NCI-H1417 (cell line): ENCODE results near the gene PDE3A.
"Not testable (repeated sequence)": the region's sequence is repeated elsewhere in the genome, so short reads cannot be mapped to it uniquely, and the experiment has no call there.

Experiments used
- DNase-seq, 3 experiments: peaks; one replicate each; lab custom pipeline; 2025; lab: John Stamatoyannopoulos, UW

PDE3A gene

GRCh38 chr12:20549108-20549719 lies 180.9 kb downstream of the PDE3A start:
- peak in 1 of 3 experiments; percentile 44 for DNase-seq

GRCh38 chr12:20551742-20552442 lies 183.6 kb downstream of the PDE3A start:
- DNase-seq: not testable (repeated sequence)

GRCh38 chr12:20552586-20552985 lies 184.2 kb downstream of the PDE3A start:
- DNase-seq: not testable (repeated sequence)

DNA sequence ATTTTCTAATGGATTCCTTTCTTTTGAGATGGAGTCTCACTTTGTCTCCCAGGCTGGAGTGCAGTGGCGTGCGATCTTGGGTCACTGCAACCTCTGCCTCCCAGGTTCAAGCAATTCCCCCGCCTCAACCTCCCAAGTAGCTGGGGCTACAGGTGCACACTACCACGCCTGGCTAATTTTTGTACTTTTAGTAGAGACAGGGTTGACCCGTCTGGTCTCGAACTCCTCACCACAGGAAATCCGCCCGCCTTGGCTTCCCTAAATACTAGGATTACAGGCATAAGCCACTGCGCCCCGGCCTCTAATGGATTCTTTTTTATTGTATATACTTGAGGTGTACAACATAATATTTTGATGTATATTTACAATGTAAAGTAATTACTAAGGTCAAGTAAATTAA lies 186.7 kb downstream of the PDE3A start:
- no peak for DNase-seq

GRCh38 chr12:20555771-20556170 lies 187.4 kb downstream of the PDE3A start:
- DNase-seq: no peak

GRCh38 chr12:20557096-20557495 lies 188.8 kb downstream of the PDE3A start:
- DNase-seq: peak in 1 of 3 experiments; percentile 27

GRCh38 chr12:20560935-20561334 lies 192.6 kb downstream of the PDE3A start:
- no peak for DNase-seq

GRCh38 chr12:20561871-20562270 lies 193.5 kb downstream of the PDE3A start:
- no peak for DNase-seq

DNA sequence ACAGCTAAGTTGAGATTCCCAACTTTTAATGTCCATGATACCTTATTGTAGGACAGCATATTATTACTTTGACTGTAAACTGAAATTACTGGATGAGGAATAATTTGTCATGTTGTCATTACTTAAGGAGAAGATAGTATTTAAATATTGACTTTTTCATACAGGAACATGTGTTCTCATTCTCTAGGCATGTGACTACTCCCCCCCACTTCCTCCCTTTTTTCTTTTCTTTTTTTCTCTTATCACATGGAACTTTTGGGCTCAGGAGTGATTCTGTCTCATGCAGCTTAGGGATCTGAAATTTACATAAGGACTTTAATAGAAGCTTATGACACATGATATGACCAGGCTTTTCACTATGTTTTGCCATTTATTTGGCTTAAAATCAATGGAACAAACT lies 199.1 kb downstream of the PDE3A start:
- peak in 1 of 3 experiments; percentile 16 for DNase-seq

GRCh38 chr12:20572451-20572850 lies 204.1 kb downstream of the PDE3A start:
- DNase-seq: no peak

DNA sequence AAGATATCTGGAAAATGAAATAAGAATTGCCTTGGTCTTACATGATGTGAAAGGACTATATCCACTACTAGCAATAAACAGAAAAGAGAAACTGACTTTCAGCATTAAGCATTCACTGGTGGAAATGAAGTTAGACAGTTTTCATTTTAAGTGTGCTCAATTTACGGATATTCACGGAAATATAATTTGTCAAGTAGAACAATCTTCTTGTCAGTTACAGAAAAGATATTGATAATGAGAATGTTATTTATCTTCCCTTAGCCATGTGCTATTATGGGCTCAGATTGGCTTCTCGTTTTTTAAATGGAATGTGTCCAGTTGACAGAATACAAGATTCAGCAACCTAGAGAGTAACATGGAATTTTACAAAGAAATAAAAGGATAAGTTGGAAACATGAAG lies 208.2 kb downstream of the PDE3A start:
- no peak for DNase-seq

GRCh38 chr12:20577054-20577453 lies 208.7 kb downstream of the PDE3A start:
- no peak for DNase-seq

DNA sequence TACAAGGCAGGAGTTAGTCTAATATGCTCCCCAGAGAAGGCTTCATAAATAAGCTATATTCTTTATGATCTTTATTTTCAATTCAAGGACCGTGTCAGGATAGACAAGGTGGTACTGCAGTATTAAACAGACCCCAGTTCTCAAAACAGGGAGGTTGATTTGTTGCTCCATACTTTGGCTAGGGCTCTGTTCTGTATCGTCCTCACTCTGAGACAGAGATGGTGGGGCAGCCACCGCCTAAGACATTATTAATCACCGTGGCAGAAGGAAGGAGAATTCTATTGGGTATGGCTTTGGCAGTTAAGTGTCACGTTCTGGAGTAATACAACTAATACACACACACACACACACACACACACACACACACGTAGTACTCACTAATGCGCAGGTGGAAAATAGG lies 209.8 kb downstream of the PDE3A start:
- DNase-seq: no peak

- DNase-seq: no peak
These were observed 216.8 kb downstream of the PDE3A start for GRCh38 chr12:20585055-20585625.

DNA sequence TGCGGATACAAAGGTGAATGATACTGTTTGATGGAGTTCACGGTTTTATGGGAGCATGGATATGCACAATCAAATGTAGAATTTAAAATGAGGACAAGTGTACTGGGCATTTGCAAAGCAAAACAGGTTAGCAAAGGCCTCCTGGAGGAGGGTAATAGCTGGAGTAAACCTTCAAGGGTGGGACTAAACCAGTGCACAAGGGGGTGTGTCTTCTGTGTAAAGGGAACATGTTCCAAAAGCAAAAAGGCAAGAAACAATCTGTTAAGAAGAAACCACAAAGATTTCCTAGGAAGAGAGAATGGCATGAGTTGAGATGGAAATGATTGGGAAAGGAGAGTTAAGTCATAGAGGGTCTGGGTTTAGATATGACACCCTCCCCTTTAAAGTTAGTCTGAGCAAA lies 217.6 kb downstream of the PDE3A start:
- DNase-seq: no peak

DNA sequence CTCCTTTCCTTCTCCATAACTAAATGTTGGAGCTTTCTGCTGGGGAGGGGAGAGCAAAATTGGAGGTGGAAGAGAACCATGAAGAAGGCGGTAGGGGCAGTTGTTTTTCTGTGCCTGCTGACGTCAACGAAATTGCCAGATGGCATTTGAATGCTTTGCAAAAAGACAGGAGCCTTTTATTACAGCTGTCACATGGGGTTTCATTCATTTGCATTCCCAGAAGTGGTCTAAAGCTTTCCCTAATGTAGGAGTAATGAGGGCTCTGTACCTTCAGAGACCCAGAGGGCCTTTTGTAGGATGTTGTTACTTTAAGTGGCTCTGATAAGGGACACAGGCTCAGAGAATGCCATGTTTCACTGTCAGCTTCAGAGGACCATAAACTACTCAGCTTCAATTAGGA lies 219.7 kb downstream of the PDE3A start:
- DNase-seq: peak; percentile 27 to 80 (median 76)

DNA sequence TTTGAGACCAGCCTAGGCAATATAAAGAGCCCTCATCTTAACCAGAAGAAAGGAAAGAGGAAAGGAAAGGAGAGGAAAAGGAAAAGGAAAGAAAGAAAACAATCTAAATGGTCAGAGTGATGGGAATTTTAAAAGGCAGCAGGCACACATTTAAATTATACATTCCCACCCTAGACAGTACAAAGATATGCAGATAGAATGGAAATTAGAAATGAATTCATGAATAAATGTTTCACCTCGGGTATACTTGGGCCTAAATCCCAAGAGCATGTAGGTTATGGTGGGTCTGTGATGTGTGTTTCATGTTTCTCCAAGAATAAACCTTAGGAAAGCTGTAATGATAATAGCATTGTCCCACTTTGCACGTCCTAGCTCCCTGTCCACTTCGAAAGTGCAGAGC lies 222.2 kb downstream of the PDE3A start:
- DNase-seq: no peak

DNA sequence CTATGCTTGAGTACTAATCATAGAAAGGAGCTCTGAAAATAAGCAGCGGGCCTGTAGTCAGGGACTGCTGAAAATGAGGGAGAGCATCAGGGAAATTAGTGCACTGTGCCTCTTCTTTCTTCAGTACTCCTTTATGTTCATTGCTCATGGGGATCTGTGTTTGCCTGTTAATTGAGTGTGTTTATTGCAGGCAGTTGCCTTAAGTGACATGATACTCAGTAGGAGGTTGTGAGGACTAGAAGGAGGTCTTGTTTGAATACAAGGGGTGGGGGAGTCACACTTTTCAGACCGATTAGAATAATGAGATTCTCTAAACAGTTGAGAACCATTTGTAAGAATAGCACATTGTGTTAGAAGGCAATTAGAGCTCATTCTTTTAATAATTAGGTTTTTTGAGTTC lies 224.2 kb downstream of the PDE3A start:
- DNase-seq: peak in 1 of 3 experiments; percentile 59

DNA sequence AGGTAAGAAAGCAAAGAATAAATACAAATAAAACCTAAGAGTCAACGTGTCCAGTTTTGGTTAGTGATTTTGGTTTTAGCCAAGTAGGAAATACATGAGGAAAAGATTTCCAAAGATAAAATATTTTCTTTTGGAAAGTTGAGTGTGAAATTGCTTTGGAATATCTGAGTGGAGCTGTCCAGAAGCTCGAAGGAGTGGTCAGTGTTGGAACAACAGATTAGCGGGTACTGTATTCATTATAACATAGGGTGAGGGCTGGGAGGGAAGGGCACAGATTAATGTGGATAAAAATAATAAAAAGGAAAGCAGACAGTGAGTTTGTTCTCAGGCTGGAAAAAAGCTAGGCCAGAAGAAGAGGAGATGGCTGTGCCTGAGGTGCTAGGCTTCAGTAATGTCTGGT lies 225.3 kb downstream of the PDE3A start:
- DNase-seq: no peak

DNA sequence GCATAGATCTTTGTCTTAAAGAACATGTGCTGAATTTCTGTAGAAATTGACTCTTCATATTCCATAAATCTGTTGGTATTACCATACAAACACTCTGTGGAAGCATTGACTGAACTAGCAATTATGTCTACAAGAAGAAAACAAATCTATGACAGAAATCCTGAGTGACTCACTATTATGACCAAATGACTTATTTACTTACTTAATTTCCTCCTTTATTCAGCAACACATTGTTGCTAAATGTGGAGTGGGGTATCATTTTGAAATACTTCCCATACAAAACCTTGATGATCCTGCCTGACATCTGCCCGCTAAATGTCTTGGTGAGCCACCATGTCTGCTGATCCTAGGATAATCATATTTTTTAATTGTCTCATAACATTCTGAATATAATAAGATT lies 227.7 kb downstream of the PDE3A start:
- DNase-seq: peak in 2 of 3 experiments; percentile 18 to 81

DNA sequence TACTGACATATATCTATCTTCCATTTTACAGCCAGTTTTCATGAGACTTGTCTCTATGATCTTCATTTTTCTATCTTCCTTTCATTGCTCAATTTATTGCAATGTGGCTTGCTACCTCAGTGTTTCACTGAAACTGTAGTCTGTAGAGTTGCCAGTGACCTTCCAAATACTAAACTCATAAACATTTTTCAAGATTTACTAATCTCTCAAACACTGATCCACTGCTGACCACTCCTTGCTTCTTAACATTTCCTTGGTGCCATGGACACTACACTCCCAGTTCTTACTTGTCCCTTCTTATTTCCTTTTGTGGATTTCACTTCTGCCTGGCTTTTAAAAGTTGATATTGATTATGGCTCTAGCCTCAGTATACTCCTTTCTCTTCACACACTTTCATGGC lies 231.4 kb downstream of the PDE3A start:
- DNase-seq: no peak

DNA sequence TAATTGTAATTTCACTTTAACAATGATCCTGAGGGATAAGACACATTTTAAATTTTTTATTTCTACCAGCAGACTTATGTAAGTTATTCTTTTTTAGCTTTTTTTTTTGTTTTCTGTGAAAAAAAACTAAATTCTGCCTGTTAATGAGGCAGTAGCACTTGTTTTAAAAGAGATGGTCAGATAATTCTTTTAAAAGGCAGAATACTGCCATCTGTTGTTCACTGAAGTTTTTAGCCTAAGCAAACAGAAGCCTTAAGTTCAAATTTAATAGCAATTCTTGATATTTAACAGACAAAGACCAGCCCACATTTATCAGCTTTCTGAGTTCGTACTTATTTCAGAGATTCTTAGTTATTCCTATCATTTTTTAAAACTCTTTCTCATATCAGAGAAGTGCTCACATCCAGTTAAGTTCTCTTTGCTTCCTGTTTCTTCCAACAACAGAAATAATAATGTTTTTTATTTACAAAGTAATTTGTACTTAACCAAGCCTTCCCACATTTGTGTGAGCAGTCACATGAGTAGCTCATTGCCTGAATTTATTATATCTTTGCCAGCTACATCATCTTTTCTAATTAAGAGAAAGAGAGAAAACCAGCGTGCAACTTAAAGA lies 233.4 kb downstream of the PDE3A start:
- peak in 2 of 3 experiments; percentile 26 to 73 for DNase-seq
